SIG-M5 treated with dmso at 0.1 percent for 504 hours (cell line): ENCODE measurements around the gene CDC42BPA.
"Not testable (repeated sequence)": the region's sequence is repeated elsewhere in the genome, so short reads cannot be mapped to it uniquely, and the experiment has no call there.

Experiments
- DNase-seq: peaks from one replicate; lab custom pipeline; 2025; ENCODE audit not compliant: unreplicated experiment; lab: John Stamatoyannopoulos, UW

Gene CDC42BPA

GRCh38 chr1:226967665-226968064 lies 350.6 kb downstream of the CDC42BPA start:
- no peak for DNase-seq

GRCh38 chr1:226966683-226967082 lies 351.6 kb downstream of the CDC42BPA start:
- no peak for DNase-seq

GRCh38 chr1:226965581-226966440 lies 352.5 kb downstream of the CDC42BPA start:
- no peak for DNase-seq

- DNase-seq = no peak
Observed at GRCh38 chr1:226964611-226965486, 353.4 kb downstream of the CDC42BPA start.

- peak; percentile 77 for DNase-seq
Observed at GRCh38 chr1:226964068-226964425, 354.2 kb downstream of the CDC42BPA start.

DNA sequence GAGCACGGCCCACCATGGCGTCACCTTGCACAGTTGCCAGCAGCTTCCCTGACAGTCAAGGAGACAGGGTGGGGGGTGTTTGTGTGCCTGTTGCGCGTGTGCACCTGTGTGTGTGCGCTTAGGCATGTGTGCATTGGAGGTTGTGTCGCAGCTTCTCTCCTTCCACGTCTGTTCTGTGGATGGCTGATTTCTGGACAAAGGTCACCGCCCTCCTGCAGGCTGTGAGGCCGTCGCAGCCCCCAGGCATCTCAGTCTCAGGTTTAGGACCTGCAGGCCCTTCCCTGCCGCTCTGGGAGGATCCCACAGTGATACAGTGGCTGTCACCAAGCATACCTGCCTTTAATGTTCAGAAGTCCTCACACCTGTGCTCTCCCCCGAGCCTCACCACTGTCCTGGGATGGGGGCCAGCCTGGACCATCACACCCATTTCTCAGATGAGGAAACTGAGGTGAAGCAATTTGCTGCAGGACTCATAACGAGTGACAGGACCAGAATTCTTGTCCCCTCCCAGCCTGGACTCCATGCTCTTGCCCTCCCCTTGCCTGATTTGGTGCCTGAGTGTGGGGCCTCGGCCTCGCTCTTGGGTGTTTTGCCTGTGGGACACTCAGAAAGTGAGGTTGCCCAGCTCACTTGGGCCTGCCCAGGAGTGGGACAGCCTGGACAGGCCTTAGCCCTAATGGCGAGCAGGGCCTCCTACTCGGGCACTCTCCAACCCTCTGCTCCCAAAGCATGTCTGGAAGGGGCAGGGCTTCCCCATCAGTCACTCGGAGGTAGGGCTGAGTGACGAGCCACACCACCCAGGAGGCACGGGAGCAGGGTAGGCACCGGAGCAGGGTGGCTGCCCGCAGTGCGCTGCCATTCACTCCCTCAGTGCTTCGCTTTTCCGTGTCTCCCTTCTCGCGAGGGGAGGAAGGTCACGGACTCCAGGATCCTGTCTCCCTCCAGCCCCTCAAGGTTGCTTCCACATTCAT lies 355.6 kb downstream of the CDC42BPA start:
- DNase-seq = no peak

DNA sequence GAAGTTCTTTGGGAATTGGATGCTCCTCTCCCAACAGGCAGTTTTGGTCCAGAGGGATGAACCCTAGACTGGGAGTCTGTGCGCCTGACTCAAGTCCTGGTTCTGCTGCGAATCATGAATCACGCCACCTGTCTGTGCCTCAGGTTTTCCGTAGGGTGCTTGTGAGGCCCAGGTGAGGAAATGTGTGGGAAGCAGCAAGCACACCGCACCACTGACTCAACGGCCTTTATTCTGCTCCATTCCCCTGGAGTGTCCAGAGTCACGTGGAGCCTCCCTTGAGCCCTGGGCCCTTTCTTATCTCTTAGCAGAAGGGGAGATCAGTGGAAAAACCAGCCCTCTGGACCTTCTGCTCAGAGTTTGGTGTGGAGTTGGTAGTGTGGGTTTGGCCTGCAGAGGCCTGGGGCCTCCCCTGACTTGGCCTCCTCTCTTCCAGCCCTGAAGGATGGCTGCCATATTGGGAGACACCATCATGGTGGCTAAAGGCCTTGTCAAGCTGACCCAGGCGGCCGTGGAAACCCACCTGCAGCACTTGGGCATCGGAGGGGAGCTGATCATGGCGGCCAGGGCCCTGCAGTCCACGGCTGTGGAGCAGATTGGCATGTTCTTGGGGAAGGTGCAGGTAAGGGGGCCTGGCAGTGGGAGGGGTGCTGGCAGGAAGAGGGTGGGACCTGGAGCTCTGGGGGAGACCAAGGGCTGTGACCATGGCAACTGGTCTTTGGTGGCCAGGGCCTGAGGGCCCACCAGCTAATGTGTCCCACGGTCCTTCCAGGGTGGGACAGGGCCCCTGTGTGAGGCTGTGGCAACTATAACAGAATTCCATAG lies 357.1 kb downstream of the CDC42BPA start:
- no peak for DNase-seq

DNA sequence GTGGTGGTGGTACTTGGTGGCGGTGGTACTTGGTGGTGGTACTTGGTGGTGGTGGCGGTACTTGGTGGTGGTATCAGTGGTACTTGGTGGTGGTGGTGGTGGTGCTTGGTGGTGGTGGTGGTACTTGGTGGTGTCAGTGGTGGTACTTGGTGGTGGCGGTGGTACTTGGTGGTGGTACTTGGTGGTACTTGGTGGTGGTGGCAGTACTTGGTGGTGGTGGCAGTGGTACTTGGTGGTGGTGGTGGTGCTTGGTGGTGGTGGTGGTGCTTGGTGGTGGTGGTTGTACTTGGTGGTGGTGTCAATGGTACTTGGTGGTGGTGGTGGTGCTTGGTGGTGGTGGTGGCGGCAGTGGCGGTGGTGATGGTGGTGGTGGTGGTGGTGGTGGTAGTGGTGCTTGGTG lies 358.0 kb downstream of the CDC42BPA start:
- DNase-seq = no peak

GRCh38 chr1:226958300-226958699 lies 360.0 kb downstream of the CDC42BPA start:
- no peak for DNase-seq

- DNase-seq = no peak
Observed at GRCh38 chr1:226957714-226958113, 360.6 kb downstream of the CDC42BPA start.

DNA sequence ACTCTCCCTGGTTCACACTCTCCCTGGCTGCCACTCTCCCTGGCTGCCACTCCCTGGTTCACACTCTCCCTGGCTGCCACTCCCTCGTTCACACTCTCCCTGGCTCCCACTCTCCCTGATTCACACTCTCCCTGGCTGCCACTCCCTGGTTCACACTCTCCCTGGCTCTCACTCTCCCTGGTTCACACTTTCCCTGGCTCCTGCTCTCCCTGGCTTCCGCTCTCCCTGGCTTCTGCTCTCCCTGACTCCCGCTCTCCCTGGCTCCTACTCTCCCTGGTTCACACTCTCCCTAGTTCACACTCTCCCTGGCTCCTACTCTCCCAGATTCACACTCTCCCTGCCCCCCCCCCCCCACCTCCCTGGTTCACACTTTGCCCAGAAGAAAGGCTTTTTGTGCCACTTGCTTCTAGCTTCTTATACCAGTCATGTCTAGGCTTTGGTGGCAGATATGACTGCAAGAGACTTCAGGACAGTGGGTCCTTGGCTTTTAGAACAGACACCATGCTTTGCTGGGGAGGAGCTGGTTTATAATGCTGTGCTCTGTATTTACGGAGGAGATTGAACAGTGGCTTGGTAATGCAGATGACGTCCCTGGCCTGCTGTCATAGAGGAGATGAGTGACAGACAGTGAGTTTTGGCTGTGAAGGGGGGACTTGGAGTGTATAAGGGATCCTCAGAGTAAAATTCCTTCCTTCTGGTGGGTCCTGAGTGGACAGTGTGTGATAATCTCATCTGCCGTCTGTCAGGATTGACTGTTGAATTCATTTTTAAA lies 361.2 kb downstream of the CDC42BPA start:
- no peak for DNase-seq

GRCh38 chr1:226955857-226956256 lies 362.4 kb downstream of the CDC42BPA start:
- DNase-seq = not testable (repeated sequence)

DNA sequence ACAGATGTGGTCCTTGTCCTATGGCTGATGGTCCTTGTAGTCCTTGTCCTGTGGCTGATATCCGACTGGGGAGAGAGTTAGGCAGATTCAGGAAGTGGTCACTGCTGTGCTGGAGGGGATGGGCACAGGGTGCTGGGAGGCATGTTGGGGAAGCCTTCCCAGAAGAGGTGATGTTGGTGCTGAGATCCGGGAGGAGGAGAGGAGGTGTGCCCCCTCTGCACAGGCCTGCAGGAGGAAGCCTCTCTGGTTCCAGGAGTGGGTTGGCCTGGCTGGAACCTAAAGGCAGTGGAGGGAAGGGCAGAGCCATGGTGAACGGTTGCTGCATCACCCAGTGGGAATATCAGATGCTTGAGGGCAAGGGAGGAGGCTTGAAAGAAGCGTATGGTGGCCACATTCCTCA lies 363.5 kb downstream of the CDC42BPA start:
- no peak for DNase-seq

DNA sequence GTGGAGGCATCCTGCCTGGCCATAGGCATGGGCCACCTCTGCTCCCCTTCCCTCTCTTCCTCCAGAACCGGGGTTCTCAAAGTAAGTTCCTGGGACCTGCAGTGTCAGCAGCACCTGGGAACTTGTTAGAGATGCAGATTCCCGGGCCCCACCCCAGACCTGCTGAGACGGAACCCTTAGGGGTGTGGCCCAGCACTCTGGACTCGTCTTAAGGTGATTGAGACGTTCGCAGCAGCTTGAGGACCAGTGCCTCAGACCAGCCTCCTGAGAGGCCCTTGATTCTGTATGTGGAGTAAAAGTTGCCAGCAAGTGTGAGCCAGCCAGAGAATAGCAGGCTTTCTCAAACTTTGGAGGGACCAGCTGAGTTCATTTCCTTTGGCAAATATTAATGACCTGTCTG lies 364.0 kb downstream of the CDC42BPA start:
- DNase-seq = no peak

DNA sequence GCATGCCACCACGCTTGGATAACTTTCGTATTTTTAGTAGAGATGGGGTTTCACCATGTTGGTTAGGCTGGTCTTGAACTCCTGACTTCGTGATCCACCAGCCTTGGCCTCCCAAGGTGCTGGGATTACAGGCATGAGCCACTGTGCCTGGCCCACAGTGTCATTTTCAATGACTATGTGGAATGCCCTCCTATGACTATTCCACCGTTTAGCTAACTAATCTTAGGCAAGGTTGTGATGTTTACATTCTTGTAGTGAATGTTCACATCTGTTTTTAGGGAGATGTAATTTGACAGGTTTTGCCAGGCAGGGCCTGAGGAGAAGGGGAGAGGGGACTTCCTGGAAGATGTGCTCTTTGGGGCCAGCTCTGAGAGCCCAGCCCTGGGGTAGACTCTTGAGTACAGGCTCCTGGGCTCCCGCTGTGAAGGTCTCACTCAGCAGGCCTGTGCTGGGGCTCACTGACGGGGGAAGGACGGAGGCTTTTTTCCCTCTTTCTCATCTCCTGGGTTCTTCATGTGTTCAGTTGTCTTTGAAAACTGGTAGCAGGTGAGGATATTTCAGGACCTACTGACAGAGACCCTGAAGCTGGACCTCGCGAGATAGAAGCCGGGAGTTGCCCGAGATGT lies 365.0 kb downstream of the CDC42BPA start:
- DNase-seq = no peak

DNA sequence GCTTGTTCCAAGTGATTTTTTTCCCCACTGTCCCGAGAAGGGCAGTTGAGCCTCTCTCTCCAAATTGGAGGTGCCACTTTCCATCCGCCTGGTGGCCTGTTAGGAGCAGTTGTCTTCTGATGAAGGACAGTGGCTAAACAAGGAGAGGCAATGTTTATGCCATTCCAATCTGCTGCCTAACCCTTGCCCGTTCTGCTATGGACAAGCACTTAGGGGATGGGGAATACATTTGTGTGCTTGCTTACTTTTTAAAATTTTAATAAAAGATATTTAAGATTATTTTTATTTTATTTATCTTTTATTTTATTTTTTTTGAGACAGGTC lies 366.2 kb downstream of the CDC42BPA start:
- DNase-seq = no peak

DNA sequence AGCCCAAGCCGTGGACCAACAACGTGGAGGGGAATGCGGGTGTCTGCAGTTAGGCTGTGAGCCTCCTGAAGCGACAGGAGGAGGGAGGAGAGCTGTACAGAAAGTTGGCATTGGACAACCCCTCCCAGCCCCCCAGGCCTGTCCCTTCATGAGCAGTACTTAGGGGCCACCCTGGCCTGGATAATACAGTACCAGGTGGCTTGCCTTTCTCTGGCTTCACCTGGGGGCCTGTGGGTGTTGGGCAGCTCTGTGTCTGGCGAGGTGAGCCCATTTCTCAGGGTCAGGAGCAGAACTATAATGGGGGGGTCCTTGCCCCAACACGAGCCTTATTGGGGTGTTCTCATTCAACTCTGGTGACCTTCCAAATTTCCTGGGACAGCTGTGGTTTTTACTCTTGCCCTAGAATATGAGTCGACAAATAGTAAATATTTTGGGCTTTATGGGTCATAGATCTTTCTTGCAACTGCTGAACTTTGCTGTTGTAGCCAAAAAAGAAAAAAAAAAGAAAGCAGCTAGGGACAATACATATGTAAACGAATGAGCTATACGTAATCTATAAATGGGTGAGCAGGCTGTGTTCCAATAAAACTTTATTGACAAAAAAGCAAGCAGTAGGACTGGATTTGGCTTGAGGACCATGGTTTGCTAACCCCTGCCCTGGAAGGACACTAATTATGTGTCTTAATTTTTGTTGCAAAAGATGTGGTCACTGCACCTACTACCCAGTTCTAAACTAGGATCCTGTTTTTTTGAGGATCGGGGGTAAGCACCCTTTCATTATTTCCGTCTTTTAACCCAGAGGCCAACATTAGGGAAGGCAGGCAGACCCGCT lies 366.8 kb downstream of the CDC42BPA start:
- no peak for DNase-seq

DNA sequence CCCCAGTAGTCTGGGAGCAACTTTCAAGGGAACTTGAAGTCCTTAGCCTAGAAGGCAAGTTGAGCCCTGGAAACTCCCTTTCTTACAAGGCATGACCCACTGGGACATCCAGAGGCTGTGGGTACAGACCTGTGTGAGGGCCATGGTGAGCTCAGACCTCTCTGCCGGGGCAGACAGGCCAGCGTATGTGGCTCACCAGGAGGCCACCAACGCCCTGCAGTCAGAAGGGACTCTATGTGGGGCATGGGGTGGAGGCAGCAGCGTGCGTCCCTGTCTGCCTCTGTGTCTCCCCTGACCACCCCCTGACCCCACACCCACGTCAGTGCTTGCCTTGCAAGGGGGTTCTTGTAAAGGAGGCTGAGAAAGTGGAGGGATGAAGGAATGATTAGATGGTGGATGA lies 367.4 kb downstream of the CDC42BPA start:
- no peak for DNase-seq
